ENCODE results near the gene SUN2.

The SUN2 gene

DNA sequence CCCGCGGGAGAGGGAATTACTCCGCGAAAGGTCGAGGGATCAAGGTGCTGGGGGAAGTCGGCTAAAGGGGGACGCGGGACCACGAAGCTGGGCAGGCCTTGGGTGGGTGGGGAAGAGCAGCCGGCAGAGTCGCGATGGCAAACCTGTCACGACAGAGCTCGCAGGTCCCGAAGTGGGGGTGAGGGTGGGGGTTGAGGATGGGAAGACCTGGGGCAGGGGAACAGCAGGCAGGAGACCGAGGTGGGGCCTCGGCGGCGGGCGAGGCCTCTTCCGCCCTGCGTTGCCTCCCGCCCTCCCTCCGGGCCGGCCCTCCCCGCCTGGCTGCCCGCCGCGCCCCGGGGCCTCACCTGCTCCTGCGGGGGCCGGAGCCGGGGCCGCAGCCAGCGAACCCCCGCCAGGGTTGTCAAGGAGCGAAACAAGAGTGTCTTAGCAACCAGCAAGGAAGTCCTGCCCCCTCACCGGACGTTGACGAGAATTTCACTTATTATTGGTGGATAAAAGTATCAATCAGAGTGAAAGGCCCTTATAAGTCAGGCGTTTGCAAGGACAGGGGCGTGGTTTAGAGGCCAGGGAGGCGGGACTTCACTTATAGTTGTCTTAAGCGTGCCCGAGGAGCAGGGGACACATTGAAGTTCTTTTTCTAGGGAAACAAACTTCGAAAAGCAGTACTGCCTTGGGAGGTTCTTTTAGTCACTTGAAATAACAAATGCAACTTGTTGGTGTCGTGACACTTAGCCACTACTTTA lies 38.1 kb upstream of the SUN2 start, which contains the start of gene DNAL4:
Gene DNAL4, minus strand, starts transcription at position 423 of the 746 bp plus-strand sequence. CDS start 11,412 bp downstream, outside the sequence.
- TF ChIP-seq EGR1 (IDR thresholded peaks at IDR 0.05) (peak; percentile 78), RAD21 (IDR thresholded peaks at IDR 0.05; ENCODE audit: low read depth) (no peak), TCF12 (IDR thresholded peaks at IDR 0.05; ENCODE audit: low read depth) (no peak), MAX (IDR thresholded peaks at IDR 0.05) (peak; percentile 44), CREB1 (IDR thresholded peaks at IDR 0.05; ENCODE audit: low read depth) (no peak), YY1 (IDR thresholded peaks at IDR 0.05; ENCODE audit: low read depth) (no peak), FOXM1 (IDR thresholded peaks at IDR 0.05; ENCODE audit: borderline replicate concordance, low read depth) (no peak), EP300 (IDR thresholded peaks at IDR 0.05; ENCODE audit: borderline replicate concordance) (no peak), TAF1 (IDR thresholded peaks at IDR 0.05; ENCODE audit: low read depth) (no peak), REST (IDR thresholded peaks at IDR 0.05; ENCODE audit: low read depth) (no peak), ZBTB7A (IDR thresholded peaks at IDR 0.05; ENCODE audit: low read depth) (no peak), NFIC (IDR thresholded peaks at IDR 0.05) (peak; percentile 54), USF1 (IDR thresholded peaks at IDR 0.05) (no peak), CEBPB (IDR thresholded peaks at IDR 0.05) (no peak)

DNA sequence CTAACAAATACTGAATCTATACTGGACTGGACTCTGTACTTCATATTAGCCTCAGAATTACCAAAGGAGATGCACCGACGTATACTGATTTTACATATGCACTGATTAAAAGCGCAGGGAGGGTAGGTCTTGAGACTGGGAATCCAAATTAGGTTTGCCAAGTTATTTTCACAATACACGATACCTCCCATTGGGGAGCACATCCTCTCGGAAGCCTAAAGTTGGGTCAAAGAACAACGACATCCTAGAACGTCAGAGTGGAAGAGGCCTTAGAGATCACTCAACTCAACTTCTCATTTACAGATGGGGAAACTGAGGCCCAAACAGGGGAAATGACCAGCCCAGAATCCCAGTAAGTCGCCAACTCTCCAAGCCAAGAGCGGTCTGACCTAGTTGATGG lies 37.5 kb upstream of the SUN2 start:
- TF ChIP-seq MAX (IDR thresholded peaks at IDR 0.05) (no peak), USF1 (IDR thresholded peaks at IDR 0.05) (no peak), RAD21 (IDR thresholded peaks at IDR 0.05; ENCODE audit: low read depth) (no peak), TEAD4 (IDR thresholded peaks at IDR 0.05) (no peak), YY1 (IDR thresholded peaks at IDR 0.05; ENCODE audit: low read depth) (no peak), REST (IDR thresholded peaks at IDR 0.05; ENCODE audit: low read depth) (no peak), ZBTB7A (IDR thresholded peaks at IDR 0.05; ENCODE audit: low read depth) (no peak)

- TF ChIP-seq ZBTB7A (IDR thresholded peaks at IDR 0.05; ENCODE audit: low read depth) (no peak), NFIC (IDR thresholded peaks at IDR 0.05) (no peak), TAF1 (IDR thresholded peaks at IDR 0.05; ENCODE audit: low read depth) (no peak), CREB1 (IDR thresholded peaks at IDR 0.05; ENCODE audit: low read depth) (no peak)
Observed at GRCh38 chr22:38792833-38793232, 37.0 kb upstream of the SUN2 start.

DNA sequence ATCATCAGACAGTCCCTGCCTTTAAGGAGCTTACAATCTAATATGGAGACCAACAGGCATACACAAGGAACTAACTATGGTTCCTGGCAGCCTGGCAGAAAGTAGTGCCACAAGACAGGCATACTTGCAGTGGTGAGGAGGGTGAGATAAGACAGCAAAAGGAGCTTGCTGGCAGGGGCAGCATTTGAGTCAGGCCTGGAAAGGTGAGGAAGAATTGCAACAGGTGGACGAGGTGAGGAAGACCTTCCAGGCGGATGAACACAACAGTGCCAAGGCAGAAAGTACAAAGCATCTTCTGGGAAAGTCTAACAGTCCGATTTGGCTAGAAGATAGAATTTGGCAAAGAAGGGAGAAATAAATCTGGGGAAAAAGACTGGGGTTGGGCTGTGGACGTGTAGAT lies 33.8 kb upstream of the SUN2 start:
- TF ChIP-seq TAF1 (IDR thresholded peaks at IDR 0.05; ENCODE audit: low read depth), result no peak

DNA sequence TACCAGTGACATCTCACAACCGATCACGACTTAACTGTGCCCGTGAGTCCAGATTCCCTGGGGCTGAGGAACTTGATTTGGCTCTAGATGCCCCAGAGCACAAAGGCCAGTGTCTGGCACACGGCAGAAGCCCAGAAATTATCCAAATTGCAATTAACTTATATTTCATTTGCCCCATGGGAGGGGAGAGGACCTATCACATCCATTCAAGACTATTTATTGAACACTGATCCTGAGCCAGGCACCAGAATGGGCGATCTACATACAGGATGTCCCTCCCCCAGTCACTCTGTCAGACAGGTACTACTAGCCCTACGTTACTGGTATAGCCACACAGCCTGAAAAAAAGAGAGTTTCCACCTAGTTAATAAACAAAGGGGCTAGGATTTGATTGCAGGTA lies 33.0 kb upstream of the SUN2 start:
- no peak for TF ChIP-seq ZBTB7A (IDR thresholded peaks at IDR 0.05; ENCODE audit: low read depth)
- no peak for TF ChIP-seq TAF1 (IDR thresholded peaks at IDR 0.05; ENCODE audit: low read depth)
- no peak for TF ChIP-seq CEBPB (IDR thresholded peaks at IDR 0.05)
- no peak for TF ChIP-seq YY1 (IDR thresholded peaks at IDR 0.05; ENCODE audit: low read depth)
- no peak for TF ChIP-seq NFIC (IDR thresholded peaks at IDR 0.05)
- TF ChIP-seq EGR1 (IDR thresholded peaks at IDR 0.05), result no peak
- no peak for TF ChIP-seq RAD21 (IDR thresholded peaks at IDR 0.05; ENCODE audit: low read depth)
- TF ChIP-seq TCF12 (IDR thresholded peaks at IDR 0.05; ENCODE audit: low read depth), result no peak
- no peak for TF ChIP-seq FOXM1 (IDR thresholded peaks at IDR 0.05; ENCODE audit: borderline replicate concordance, low read depth)
- no peak for TF ChIP-seq CREB1 (IDR thresholded peaks at IDR 0.05; ENCODE audit: low read depth)
- no peak for TF ChIP-seq MAX (IDR thresholded peaks at IDR 0.05)
